Esophagus muscularis mucosa (tissue), 4 donors: ENCODE results near the gene UVSSA.

Source experiments
- EP300 ChIP-seq: sonication (generic); formaldehyde crosslinking; IDR thresholded peaks from one replicate; pipeline ENCODE4 v1.6.1; 2017; ENCODE audit warnings: antibody characterized with exemption
- POLR2A ChIP-seq: fragments of 450-650 bp; IDR thresholded peaks from one replicate; pipeline ENCODE4 v1.6.1; 2017; ENCODE audit warnings: antibody characterized with exemption, moderate library complexity, mild to moderate bottlenecking, low read depth
- POLR2AphosphoS5 ChIP-seq, 2 donors: sonication (generic); formaldehyde crosslinking; IDR thresholded peaks; one replicate each; pipeline ENCODE4 v1.6.1; 2017; ENCODE audit warnings: antibody characterized with exemption in 2 of 2
- TF ChIP-seq, protein P1 (sequence below), 3 experiments: fragments of 200-600 bp in 2 of 3; fragments of 450-650 bp in 1 of 3; sonication (generic) in 2 of 3; IDR thresholded peaks; one replicate each; pipeline ENCODE4 v1.5.1; 2017 to 2019; ENCODE audit warnings: antibody characterized with exemption in 3 of 3, mild to moderate bottlenecking in 2 of 3, moderate library complexity in 1 of 3

DNA sequence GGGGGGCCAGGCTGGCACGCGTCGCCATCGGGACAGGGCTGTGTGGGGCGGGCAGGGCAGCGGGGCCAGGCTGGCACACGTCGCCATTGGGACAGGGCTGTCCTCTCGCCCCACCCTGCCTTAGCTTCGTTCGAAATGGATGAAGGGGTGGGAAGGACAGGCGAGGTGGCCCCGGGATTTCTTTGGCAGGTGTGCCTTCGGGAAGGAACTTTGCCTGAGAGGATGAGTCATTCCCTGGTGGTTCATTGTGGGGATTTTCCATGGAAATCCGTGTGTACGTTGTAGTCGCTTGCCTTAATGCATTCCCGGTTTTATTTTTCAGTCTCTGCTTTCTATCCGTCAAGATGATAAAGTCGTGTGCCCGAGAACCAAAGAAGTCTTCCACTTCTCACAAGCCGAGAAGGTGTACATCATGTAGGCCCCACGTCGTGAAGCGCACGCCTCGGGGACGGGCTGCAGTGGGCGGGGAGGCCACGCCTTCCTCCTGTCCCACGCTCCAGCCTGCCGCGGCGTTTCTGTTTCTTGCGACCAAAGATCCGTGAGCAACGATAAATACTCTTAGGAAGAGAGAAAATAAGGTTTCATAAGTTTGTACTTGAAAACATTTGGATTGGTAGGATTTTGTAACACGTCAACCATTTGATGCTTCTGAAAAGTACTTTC, 8.1 kb upstream of the UVSSA start:
- TF ChIP-seq, protein P1, sequence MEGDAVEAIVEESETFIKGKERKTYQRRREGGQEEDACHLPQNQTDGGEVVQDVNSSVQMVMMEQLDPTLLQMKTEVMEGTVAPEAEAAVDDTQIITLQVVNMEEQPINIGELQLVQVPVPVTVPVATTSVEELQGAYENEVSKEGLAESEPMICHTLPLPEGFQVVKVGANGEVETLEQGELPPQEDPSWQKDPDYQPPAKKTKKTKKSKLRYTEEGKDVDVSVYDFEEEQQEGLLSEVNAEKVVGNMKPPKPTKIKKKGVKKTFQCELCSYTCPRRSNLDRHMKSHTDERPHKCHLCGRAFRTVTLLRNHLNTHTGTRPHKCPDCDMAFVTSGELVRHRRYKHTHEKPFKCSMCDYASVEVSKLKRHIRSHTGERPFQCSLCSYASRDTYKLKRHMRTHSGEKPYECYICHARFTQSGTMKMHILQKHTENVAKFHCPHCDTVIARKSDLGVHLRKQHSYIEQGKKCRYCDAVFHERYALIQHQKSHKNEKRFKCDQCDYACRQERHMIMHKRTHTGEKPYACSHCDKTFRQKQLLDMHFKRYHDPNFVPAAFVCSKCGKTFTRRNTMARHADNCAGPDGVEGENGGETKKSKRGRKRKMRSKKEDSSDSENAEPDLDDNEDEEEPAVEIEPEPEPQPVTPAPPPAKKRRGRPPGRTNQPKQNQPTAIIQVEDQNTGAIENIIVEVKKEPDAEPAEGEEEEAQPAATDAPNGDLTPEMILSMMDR (IDR thresholded peaks at IDR 0.05), result no peak
- TF ChIP-seq POLR2A, result no peak
- TF ChIP-seq POLR2AphosphoS5 (IDR thresholded peaks at IDR 0.05), result no peak
- no peak for TF ChIP-seq EP300
